Suprapubic skin (tissue), 3 donors: ENCODE results near the gene TMEM132D.

Experiments used
- CTCF ChIP-seq, 2 donors: fragments of 200-600 bp in 1 of 2; fragments of 450-650 bp in 1 of 2; sonication (generic) in 1 of 2; IDR thresholded peaks; one replicate each; pipeline ENCODE4 v1.5.1; 2016 to 2019; ENCODE audit warnings: antibody characterized with exemption in 2 of 2, mild to moderate bottlenecking in 1 of 2, moderate library complexity in 1 of 2
- EP300 ChIP-seq: sonication (generic); formaldehyde crosslinking; IDR thresholded peaks from one replicate; pipeline ENCODE4 v1.6.1; 2017; ENCODE audit warnings: antibody characterized with exemption

- TF ChIP-seq CTCF (IDR thresholded peaks at IDR 0.05): no peak
- no peak for TF ChIP-seq EP300
These were observed 314.3 kb downstream of the TMEM132D start for GRCh38 chr12:129589503-129589902.
